GM23338 (cell line): ENCODE data around the gene PHRF1. TPM values are rescaled to one million over a fixed set of nuclear protein-coding genes. Genes with fewer than 3 reads are reported as not detected.

Experiments used
- ATAC-seq: fragments of 200-7000 bp; cut with Tn5 transposase; 3 replicates; pipeline ENCODE4 v1.9.1; 2020
- DNase-seq: peaks from one replicate; pipeline ENCODE4 v3.0.0-alpha.2; 2015; ENCODE audit warnings: low spot score
- H2AFZ ChIP-seq: fragments of 200-600 bp; sonication (generic); 2 replicates; pipeline ENCODE4 v1.8.0; 2016; ENCODE audit warnings: antibody characterized with exemption, mild to moderate bottlenecking, moderate library complexity
- H3F3A ChIP-seq: fragments of 200-600 bp; sonication (generic); replicated peaks from 2 replicates; pipeline ENCODE4 v1.8.0; 2017; ENCODE audit warnings: antibody characterized with exemption, mixed run types, low read depth
- H3K27ac ChIP-seq: fragments of 200-600 bp; sonication (generic); 2 replicates; pipeline ENCODE4 v1.6.1; 2016; ENCODE audit warnings: low read depth
- H3K27me3 ChIP-seq: fragments of 200-600 bp; sonication (generic); 2 replicates; pipeline ENCODE4 v1.8.0; 2016; ENCODE audit warnings: mild to moderate bottlenecking, mixed run types, moderate library complexity; ENCODE audit not compliant: insufficient read depth
- H3K36me3 ChIP-seq: fragments of 200-600 bp; sonication (generic); 2 replicates; pipeline ENCODE4 v1.8.0; 2016; ENCODE audit warnings: mild to moderate bottlenecking; ENCODE audit not compliant: insufficient read depth
- H3K4me1 ChIP-seq: fragments of 200-600 bp; sonication (generic); 2 replicates; pipeline ENCODE4 v1.8.0; 2016; ENCODE audit warnings: mild to moderate bottlenecking, moderate library complexity; ENCODE audit not compliant: insufficient read depth
- H3K4me2 ChIP-seq: fragments of 200-600 bp; sonication (generic); 2 replicates; pipeline ENCODE4 v1.7.1; 2017; ENCODE audit warnings: mixed run types
- H3K4me3 ChIP-seq: fragments of 200-600 bp; sonication (generic); 2 replicates; pipeline ENCODE4 v1.6.1; 2016; ENCODE audit warnings: mixed run types
- H3K79me2 ChIP-seq: fragments of 200-600 bp; sonication (generic); replicated peaks from 2 replicates; pipeline ENCODE4 v1.8.0; 2017; ENCODE audit warnings: mild to moderate bottlenecking; ENCODE audit not compliant: insufficient read depth
- H3K9me2 ChIP-seq: fragments of 200-600 bp; sonication (generic); 2 replicates; pipeline ENCODE4 v1.8.0; 2017; ENCODE audit not compliant: insufficient read depth
- H4K20me1 ChIP-seq: fragments of 200-600 bp; sonication (generic); replicated peaks from 2 replicates; pipeline ENCODE4 v1.8.0; 2017; ENCODE audit warnings: mild to moderate bottlenecking; ENCODE audit not compliant: insufficient read depth
- H3K27ac Mint-ChIP-seq: 2 replicates; pipeline ENCODE4 v1.8.0; 2020; ENCODE audit warnings: inconsistent platforms, mild to moderate bottlenecking, moderate library complexity, mixed read lengths
- H3K27me3 Mint-ChIP-seq: 3 replicates; pipeline ENCODE4 v1.8.0; 2022; ENCODE audit warnings: low read depth, mild to moderate bottlenecking, moderate library complexity, mixed read lengths, inconsistent platforms; ENCODE audit not compliant: insufficient read depth, poor library complexity
- H3K36me3 Mint-ChIP-seq: 3 replicates; pipeline ENCODE4 v1.8.0; 2021; ENCODE audit warnings: low read depth, mild to moderate bottlenecking, inconsistent platforms, moderate library complexity, mixed read lengths
- H3K4me1 Mint-ChIP-seq: 3 replicates; pipeline ENCODE4 v1.8.0; 2020; ENCODE audit warnings: mild to moderate bottlenecking, inconsistent platforms, mixed read lengths
- H3K4me3 Mint-ChIP-seq: 3 replicates; pipeline ENCODE4 v1.8.0; 2021; ENCODE audit warnings: moderate library complexity, mild to moderate bottlenecking, inconsistent platforms, mixed read lengths
- H3K9me3 Mint-ChIP-seq: 3 replicates; pipeline ENCODE4 v1.8.0; 2020; ENCODE audit warnings: moderate library complexity, mild to moderate bottlenecking, inconsistent platforms, mixed read lengths
- CREB1 ChIP-seq: fragments of 250-450 bp; sonication (Bioruptor Pico); IDR thresholded peaks from 2 replicates; pipeline ENCODE4 v1.5.0; 2020; ENCODE audit warnings: low read depth, mild to moderate bottlenecking, moderate library complexity
- ETS1 ChIP-seq: IDR thresholded peaks from 2 replicates; pipeline ENCODE4 v1.6.1; 2016; ENCODE audit warnings: antibody characterized with exemption
- EZH2 ChIP-seq: fragments of 200-600 bp; sonication (generic); IDR thresholded peaks from one replicate; pipeline ENCODE4 v1.8.0; 2017; ENCODE audit warnings: antibody characterized with exemption, mild to moderate bottlenecking, low read depth; ENCODE audit not compliant: unreplicated experiment
- EZH2phosphoT487 ChIP-seq: fragments of 200-600 bp; sonication (generic); IDR thresholded peaks from one replicate; pipeline ENCODE4 v1.8.1; 2018; ENCODE audit warnings: antibody characterized with exemption; ENCODE audit not compliant: unreplicated experiment
- JUNB ChIP-seq: IDR thresholded peaks from one replicate; pipeline ENCODE4 v1.6.1; 2016; ENCODE audit warnings: antibody characterized with exemption; ENCODE audit not compliant: unreplicated experiment
- REST ChIP-seq: IDR thresholded peaks from one replicate; pipeline ENCODE4 v1.6.1; 2018; ENCODE audit warnings: antibody characterized with exemption; ENCODE audit not compliant: unreplicated experiment
- STAT1 ChIP-seq: IDR thresholded peaks from one replicate; pipeline ENCODE4 v1.6.1; 2016; ENCODE audit warnings: antibody characterized with exemption; ENCODE audit not compliant: unreplicated experiment
- ZNF114 ChIP-seq: fragments of 250-450 bp; sonication (Bioruptor Pico); IDR thresholded peaks from 2 replicates; pipeline ENCODE4 v1.5.0; 2020; ENCODE audit warnings: mild to moderate bottlenecking, moderate library complexity
- ZNF331 ChIP-seq: fragments of 250-450 bp; sonication (Bioruptor Pico); IDR thresholded peaks from 2 replicates; pipeline ENCODE4 v1.5.0; 2020; ENCODE audit warnings: low read depth, mild to moderate bottlenecking, moderate library complexity
- ZNF462 ChIP-seq: fragments of 250-450 bp; sonication (Bioruptor Pico); IDR thresholded peaks from 2 replicates; pipeline ENCODE4 v1.5.0; 2020; ENCODE audit warnings: mild to moderate bottlenecking, moderate library complexity
- polyA plus RNA-seq: library from polyadenylated mRNA; unstranded; fragments of >200 nt; fragmentation: Nextera tagmentation; extraction: Ambion mirVana; gene quantifications from 2 replicates; pipeline ENCODE4 v1.2.1, GENCODE V29; 2016
- total RNA-seq: library from RNA; depleted of rRNA; stranded (reverse); fragments of >200 nt; shearing (Covaris generic); gene quantifications from 2 replicates; pipeline ENCODE4 v1.2.3, GENCODE V29; 2014

The PHRF1 gene
- total and polyA plus RNA-seq, 2 experiments from 2014 or later = 11.0 to 45.9 TPM

- H3K4me3 ChIP-seq = no peak overlapping the region
- H3K9me2 ChIP-seq = no peaks in the 10 kb centered on the region
- H3K36me3 ChIP-seq = no peaks in the 10 kb centered on the region
- no peak overlapping the region for H2AFZ ChIP-seq
- H4K20me1 ChIP-seq = no peaks in the 10 kb centered on the region
- ATAC-seq = no peak
- Mint-ChIP-seq H3K27me3 (peaks cover 7% of the 10 kb centered on the region), H3K27ac (no peak overlapping the region), H3K36me3 (no peaks in the 10 kb centered on the region), H3K9me3 (no peaks in the 10 kb centered on the region), H3K4me3 (no peak overlapping the region), H3K4me1 (no peaks in the 10 kb centered on the region; the same call in 2 of the 3 replicates)
- H3K27ac ChIP-seq = no peak overlapping the region
- H3K4me2 ChIP-seq = no peak overlapping the region
- H3K27me3 ChIP-seq = peaks cover 12% of the 10 kb centered on the region
- 0 out of 2 replicates have a peak, but pooled peaks cover 7% of the 10 kb centered on the region for H3F3A ChIP-seq
- no peak for DNase-seq
- TF ChIP-seq JUNB (no peak), STAT1 (no peak), ETS1 (no peak), EZH2phosphoT487 (no peak), ZNF331 (CRISPR knock-in tag) (no peak), EZH2 (no peak), ZNF114 (CRISPR knock-in tag) (no peak)
- no peaks in the 10 kb centered on the region for H3K79me2 ChIP-seq
- H3K4me1 ChIP-seq = peaks cover 3% of the 10 kb centered on the region; the same call in 1 of the 2 replicates
Observed at GRCh38 chr11:551596-551995, 24.7 kb upstream of the PHRF1 start.

- Mint-ChIP-seq H3K27ac (no peak overlapping the region), H3K4me3 (no peak overlapping the region)
- no peak overlapping the region for H2AFZ ChIP-seq
- no peak for TF ChIP-seq STAT1
- TF ChIP-seq REST = no peak
- no peak for TF ChIP-seq ZNF462 (CRISPR knock-in tag)
- TF ChIP-seq CREB1 (CRISPR knock-in tag) = no peak
Observed at GRCh38 chr11:553083-553987, 22.9 kb upstream of the PHRF1 start.

More at GRCh38 chr11:553083-553987, 22.9 kb upstream of the PHRF1 start:
- H3K27me3 ChIP-seq = peaks cover 28% of the 10 kb centered on the region
- no peak overlapping the region for H3K4me3 ChIP-seq
- H3K4me2 ChIP-seq = no peak overlapping the region
- 0 out of 2 replicates have a peak, but pooled peaks cover 7% of the 10 kb centered on the region for H3F3A ChIP-seq
- H3K4me1 ChIP-seq = peaks cover 5% of the 10 kb centered on the region; the same call in 1 of the 2 replicates
- H3K36me3 Mint-ChIP-seq = no peaks in the 10 kb centered on the region
- no peak for DNase-seq
- peaks cover 2% of the 10 kb centered on the region; the same call in 1 of the 3 replicates for H3K9me3 Mint-ChIP-seq
- no peaks in the 10 kb centered on the region for H3K36me3 ChIP-seq
- H3K4me1 Mint-ChIP-seq = peaks cover 6% of the 10 kb centered on the region; the same call in 2 of the 3 replicates
- H3K79me2 ChIP-seq = no peaks in the 10 kb centered on the region
- no peak for ATAC-seq
- H3K27ac ChIP-seq = no peak overlapping the region
- H3K27me3 Mint-ChIP-seq = peaks cover 19% of the 10 kb centered on the region
- H4K20me1 ChIP-seq = no peaks in the 10 kb centered on the region
- H3K9me2 ChIP-seq = no peaks in the 10 kb centered on the region
